Right cardiac atrium (tissue), 5 donors: ENCODE results near the gene MTFMT. TPM values are rescaled to one million over a fixed set of nuclear protein-coding genes. Genes with fewer than 3 reads are reported as not detected.

ENCODE experiments used
- ATAC-seq, 2 donors: fragments of 200-7000 bp; cut with Tn5 transposase; one replicate each; pipeline versions ENCODE4 v1.8.0 to v1.9.1; 2020; ENCODE audit warnings: moderate library complexity in 2 of 2, mild to moderate bottlenecking in 1 of 2
- DNase-seq, 3 donors: peaks; one replicate each; pipeline ENCODE4 v3.0.0-alpha.2; 2020
- H3K27ac ChIP-seq: one replicate; pipeline ENCODE4 v1.5.1; 2013; ENCODE audit warnings: mild to moderate bottlenecking, low read length, control low read depth, moderate library complexity
- H3K27me3 ChIP-seq: one replicate; pipeline ENCODE4 v1.6.1; 2013; ENCODE audit not compliant: control insufficient read depth, insufficient read depth
- H3K4me1 ChIP-seq: one replicate; pipeline ENCODE4 v1.6.1; 2013; ENCODE audit warnings: low read length; ENCODE audit not compliant: control insufficient read depth, insufficient read depth
- H3K4me3 ChIP-seq: one replicate; pipeline ENCODE4 v1.5.1; 2013; ENCODE audit warnings: low read length, control low read depth
- H3K9me3 ChIP-seq: one replicate; pipeline ENCODE4 v1.6.1; 2013; ENCODE audit warnings: low read length; ENCODE audit not compliant: control insufficient read depth
- WGBS: extraction: QIAGEN DNeasy Blood & Tissue Kit; methylation state at CpG from one replicate; pipeline ENCODE4 v1.1.7; 2013; 5-methylcytosine and 5-hydroxymethylcytosine counted together
- intact Hi-C, 4 donors: fragments of 100-400 bp; cut with DNase I; formaldehyde crosslinking; loops; one replicate each; pipeline versions ENCODE4 v1.11.0 to v1.14.0; 2022 to 2023
- polyA plus RNA-seq: library from polyadenylated mRNA; stranded (reverse); fragments of 200-250 nt; gene quantifications from one replicate; pipeline ENCODE4 v1.2.3, GENCODE V29; 2013
- total RNA-seq, 4 donors: library from RNA; stranded (reverse); fragmentation: NEBNext Ultra II Directional; extraction: Animal tissue kit (Norgen Biotek cat#: 25700); gene quantifications; one replicate each; pipeline ENCODE4 v1.2.1, GENCODE V29; 2021
- donor health status: healthy with polysubstance abuse.
- donor health status: DM: no; HTN: yes; CAD: no.
- donor health status: DM: no; HTN: no; CAD: no.
- donor health status: DM: no; HTN: yes; CAD: no; lungs with severe emphysema.
- donor health status: DM: yes; HTN: yes; CAD: no.

The MTFMT gene
- total and polyA plus RNA-seq, 5 donors, result 9.9 to 18.0 (median 17.5) TPM

- peaks cover 25% of the 10 kb centered on the region for H3K4me1 ChIP-seq
- 57% methylated on average over 5 of the region's 5 CpGs for WGBS
- no peak for DNase-seq
- no peaks in the 10 kb centered on the region for H3K9me3 ChIP-seq
- intact Hi-C loops, result no loop called here
- peak overlapping the region; percentile 92 for H3K27ac ChIP-seq
- no peak overlapping the region for H3K4me3 ChIP-seq
- no peaks in the 10 kb centered on the region for H3K27me3 ChIP-seq
- ATAC-seq, result no peak
Observed at GRCh38 chr15:65069779-65070546, 40.5 kb upstream of the MTFMT start.

- 43% methylated on average over 1 of the region's 1 CpG for WGBS
- intact Hi-C loops, result no loop called here
- peak overlapping the region; percentile 92 for H3K27ac ChIP-seq
- peaks cover 25% of the 10 kb centered on the region for H3K4me1 ChIP-seq
- H3K27me3 ChIP-seq, result no peaks in the 10 kb centered on the region
- H3K4me3 ChIP-seq, result no peak overlapping the region
- ATAC-seq (peak; percentile 53 to 67), DNase-seq (peak; percentile 75 to 82 (median 80))
- H3K9me3 ChIP-seq, result no peaks in the 10 kb centered on the region
Observed at GRCh38 chr15:65069179-65069578, 39.7 kb upstream of the MTFMT start.

GRCh38 chr15:65068403-65068788 lies 39.0 kb upstream of the MTFMT start:
- Histone ChIP-seq H3K9me3 (no peaks in the 10 kb centered on the region), H3K4me1 (peaks cover 26% of the 10 kb centered on the region), H3K27me3 (no peaks in the 10 kb centered on the region), H3K4me3 (peak overlapping the region; percentile 69), H3K27ac (peak overlapping the region; percentile 92)
- DNase-seq, result no peak
- intact Hi-C loops, result no loop called here
- ATAC-seq, result no peak
- 70% methylated on average over 3 of the region's 3 CpGs for WGBS

- Histone ChIP-seq H3K4me1 (peaks cover 30% of the 10 kb centered on the region), H3K9me3 (no peaks in the 10 kb centered on the region), H3K27ac (peak within 1 kb of the TSS; percentile 92), H3K27me3 (no peaks in the 10 kb centered on the region), H3K4me3 (peak within 1 kb of the TSS; percentile 69)
- peak; percentile 40 to 44 for ATAC-seq
- 3% methylated on average over 66 of the region's 66 CpGs for WGBS
- peak; percentile 65 to 88 (median 85) for DNase-seq
- intact Hi-C loops, result no loop called here
Observed at GRCh38 chr15:65067645-65068402, 38.4 kb upstream of the MTFMT start, which contains the start of gene RASL12. TSS of gene RASL12 (minus strand) at chr15:65067991. CDS start at chr15:65067835, 156 bp downstream.

- intact Hi-C loops, result no loop called here
- Histone ChIP-seq H3K9me3 (no peaks in the 10 kb centered on the region), H3K27me3 (no peaks in the 10 kb centered on the region), H3K4me1 (peaks cover 29% of the 10 kb centered on the region), H3K4me3 (peak overlapping the region; percentile 69), H3K27ac (peak overlapping the region; percentile 92)
- 13% methylated on average over 8 of the region's 8 CpGs for WGBS
- DNase-seq, result no peak
- ATAC-seq, result no peak
Observed at GRCh38 chr15:65067317-65067644, 37.8 kb upstream of the MTFMT start.

GRCh38 chr15:65066635-65067316 lies 37.3 kb upstream of the MTFMT start:
- peak; percentile 47 to 84 (median 82) for DNase-seq
- H3K27me3 ChIP-seq, result no peaks in the 10 kb centered on the region
- ATAC-seq, result peak; percentile 5 to 16

GRCh38 chr15:65066001-65066634 lies 36.7 kb upstream of the MTFMT start:
- peaks cover 26% of the 10 kb centered on the region for H3K4me1 ChIP-seq
- DNase-seq (no peak), ATAC-seq (no peak)
- WGBS, result 46% methylated on average over 3 of the region's 3 CpGs
- no peak overlapping the region for H3K27ac ChIP-seq
- no peaks in the 10 kb centered on the region for H3K27me3 ChIP-seq
- no peaks in the 10 kb centered on the region for H3K9me3 ChIP-seq
- intact Hi-C loops, result no loop called here
- peak overlapping the region; percentile 69 for H3K4me3 ChIP-seq

More at GRCh38 chr15:65066635-65067316, 37.3 kb upstream of the MTFMT start:
- Histone ChIP-seq H3K27ac (peak overlapping the region; percentile 92), H3K4me1 (peaks cover 26% of the 10 kb centered on the region), H3K4me3 (peak overlapping the region; percentile 69), H3K9me3 (no peaks in the 10 kb centered on the region)
- 22% methylated on average over 9 of the region's 9 CpGs for WGBS
- intact Hi-C loops, result no loop called here

GRCh38 chr15:65062726-65063125 lies 33.3 kb upstream of the MTFMT start:
- no peak for ATAC-seq
- intact Hi-C loops, result no loop called here
- no peak for DNase-seq
- H3K4me3 ChIP-seq, result no peak overlapping the region
- no peaks in the 10 kb centered on the region for H3K27me3 ChIP-seq
- no peaks in the 10 kb centered on the region for H3K9me3 ChIP-seq
- H3K4me1 ChIP-seq, result peaks cover 28% of the 10 kb centered on the region
- peak overlapping the region; percentile 37 for H3K27ac ChIP-seq
- WGBS, result 62% methylated on average over 5 of the region's 5 CpGs

GRCh38 chr15:65062061-65062460 lies 32.6 kb upstream of the MTFMT start:
- intact Hi-C loops, result no loop called here
- H3K4me1 ChIP-seq, result peaks cover 28% of the 10 kb centered on the region
- H3K27me3 ChIP-seq, result no peaks in the 10 kb centered on the region
- peak overlapping the region; percentile 15 for H3K27ac ChIP-seq
- 82% methylated on average over 5 of the region's 5 CpGs for WGBS
- no peak for DNase-seq
- H3K9me3 ChIP-seq, result no peaks in the 10 kb centered on the region
- no peak for ATAC-seq
- H3K4me3 ChIP-seq, result no peak overlapping the region

- H3K4me3 ChIP-seq, result no peak overlapping the region
- DNase-seq (peak; percentile 83 to 94 (median 89)), ATAC-seq (peak; percentile 58 to 61)
- WGBS, result 61% methylated on average over 6 of the region's 6 CpGs
- H3K27me3 ChIP-seq, result no peaks in the 10 kb centered on the region
- intact Hi-C loops, result no loop called here
- no peaks in the 10 kb centered on the region for H3K9me3 ChIP-seq
- H3K27ac ChIP-seq, result peak overlapping the region; percentile 86
- peaks cover 32% of the 10 kb centered on the region for H3K4me1 ChIP-seq
Observed at GRCh38 chr15:65060641-65061397, 31.4 kb upstream of the MTFMT start.
